ENCODE data around the gene CD44. TPM values are rescaled to one million over a fixed set of nuclear protein-coding genes. Genes with fewer than 3 reads are reported as not detected.

Gene CD44
- total RNA-seq, 1 experiment from 2014 or later: 6.1 TPM

DNA sequence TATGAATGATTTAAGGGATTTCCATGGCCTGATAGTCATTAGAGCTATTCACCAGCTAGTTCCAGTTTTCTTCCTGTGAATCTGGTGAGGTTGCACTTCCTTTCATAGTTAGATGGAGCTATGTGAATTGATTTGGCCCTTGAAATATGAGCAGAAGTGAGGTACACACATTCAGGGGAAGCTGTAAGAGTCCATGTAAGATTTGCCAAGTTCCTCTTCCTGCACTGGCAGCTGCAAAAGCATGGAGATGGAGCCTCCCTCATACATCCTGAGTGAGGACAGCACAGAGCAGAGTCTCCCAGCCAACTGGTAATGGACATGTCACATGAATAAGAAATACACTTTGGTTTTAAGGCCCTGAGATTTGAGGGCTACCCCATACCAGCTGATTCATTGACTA, 111.7 kb downstream of the CD44 start:
- H2AK5ac ChIP-seq (ENCODE audit: insufficient read length, low read length): no peak overlapping the region
- no peak for DNase-seq
- H2BK120ac ChIP-seq (ENCODE audit: low read depth, low read length, poor library complexity, severe bottlenecking): no peak overlapping the region
- H3T11ph ChIP-seq (ENCODE audit: low read length): no peak overlapping the region
- H3K14ac ChIP-seq (ENCODE audit: insufficient read depth, low read length): no peak overlapping the region
- Mint-ChIP-seq H3K27me3 (ENCODE audit: low read depth) (no peaks in the 10 kb centered on the region), H3K4me3 (no peak overlapping the region), H3K9me3 (no peaks in the 10 kb centered on the region), H3K27ac (no peak overlapping the region), H3K4me1 (no peaks in the 10 kb centered on the region), H3K36me3 (ENCODE audit: insufficient read depth in 1 of 3, low read depth in 3 of 3) (no peaks in the 10 kb centered on the region)
- no peak overlapping the region for H3K27ac ChIP-seq (ENCODE audit: insufficient read length, low read depth, low read length)
- H4K5ac ChIP-seq (ENCODE audit: insufficient read length, low read depth, low read length): no peak overlapping the region
- no peaks in the 10 kb centered on the region for H3K79me1 ChIP-seq (ENCODE audit: insufficient read depth, low read depth, low read length, poor library complexity, severe bottlenecking)
- no peak overlapping the region for H4K8ac ChIP-seq (replicated peaks; ENCODE audit: insufficient read length, low read depth, low read length)
- no peak overlapping the region for H2AFZ ChIP-seq (ENCODE audit: low read length)
- TF ChIP-seq, protein P1, sequence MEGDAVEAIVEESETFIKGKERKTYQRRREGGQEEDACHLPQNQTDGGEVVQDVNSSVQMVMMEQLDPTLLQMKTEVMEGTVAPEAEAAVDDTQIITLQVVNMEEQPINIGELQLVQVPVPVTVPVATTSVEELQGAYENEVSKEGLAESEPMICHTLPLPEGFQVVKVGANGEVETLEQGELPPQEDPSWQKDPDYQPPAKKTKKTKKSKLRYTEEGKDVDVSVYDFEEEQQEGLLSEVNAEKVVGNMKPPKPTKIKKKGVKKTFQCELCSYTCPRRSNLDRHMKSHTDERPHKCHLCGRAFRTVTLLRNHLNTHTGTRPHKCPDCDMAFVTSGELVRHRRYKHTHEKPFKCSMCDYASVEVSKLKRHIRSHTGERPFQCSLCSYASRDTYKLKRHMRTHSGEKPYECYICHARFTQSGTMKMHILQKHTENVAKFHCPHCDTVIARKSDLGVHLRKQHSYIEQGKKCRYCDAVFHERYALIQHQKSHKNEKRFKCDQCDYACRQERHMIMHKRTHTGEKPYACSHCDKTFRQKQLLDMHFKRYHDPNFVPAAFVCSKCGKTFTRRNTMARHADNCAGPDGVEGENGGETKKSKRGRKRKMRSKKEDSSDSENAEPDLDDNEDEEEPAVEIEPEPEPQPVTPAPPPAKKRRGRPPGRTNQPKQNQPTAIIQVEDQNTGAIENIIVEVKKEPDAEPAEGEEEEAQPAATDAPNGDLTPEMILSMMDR (conservative IDR thresholded peaks at IDR 0.05): no peak
- H3K4me2 ChIP-seq (ENCODE audit: insufficient read depth, insufficient read length, low read length): no peak overlapping the region
- H2BK5ac ChIP-seq (ENCODE audit: insufficient read length, low read length): no peak overlapping the region
- H3K18ac ChIP-seq (ENCODE audit: insufficient read length, low read depth, low read length): no peak overlapping the region
- no peak overlapping the region for H4K91ac ChIP-seq (ENCODE audit: insufficient read length, low read depth, low read length)
- no peaks in the 10 kb centered on the region for H3K23me2 ChIP-seq (ENCODE audit: insufficient read length, low read depth, low read length, poor library complexity, severe bottlenecking)
- no peak overlapping the region for H3K4ac ChIP-seq (ENCODE audit: low read depth, low read length)
- no peaks in the 10 kb centered on the region for H3K4me1 ChIP-seq (ENCODE audit: insufficient read depth, low read length)
- H4K20me1 ChIP-seq (ENCODE audit: control insufficient read depth, insufficient read depth, insufficient read length): no peaks in the 10 kb centered on the region
- no peak overlapping the region for H3K56ac ChIP-seq (ENCODE audit: insufficient read length, low read depth, low read length)
- H2BK12ac ChIP-seq (ENCODE audit: insufficient read length, low read depth, low read length): no peak overlapping the region
- H3K79me2 ChIP-seq (ENCODE audit: insufficient read depth, low read length): no peaks in the 10 kb centered on the region
- H3K27me3 ChIP-seq (ENCODE audit: insufficient read depth, low read length): no peaks in the 10 kb centered on the region
- no peak overlapping the region for H2BK20ac ChIP-seq (ENCODE audit: low read depth, low read length, poor library complexity, severe bottlenecking)
- H3K9ac ChIP-seq (ENCODE audit: extremely low read depth, insufficient read length, low read length): no peak overlapping the region
- no peaks in the 10 kb centered on the region for H3K9me3 ChIP-seq (ENCODE audit: control insufficient read depth, low read depth, low read length)
- no peak overlapping the region for H2BK15ac ChIP-seq (ENCODE audit: low read depth, low read length)
- H3K23ac ChIP-seq (ENCODE audit: insufficient read length, low read depth, low read length): no peak overlapping the region
